Measurements from ENCODE around the gene PEX5. TPM values are rescaled to one million over a fixed set of nuclear protein-coding genes. Genes with fewer than 3 reads are reported as not detected.
"Not testable (repeated sequence)": the region's sequence is repeated elsewhere in the genome, so short reads cannot be mapped to it uniquely, and the experiment has no call there.

Gene PEX5
- total RNA-seq, 1 donor from 2014 or later, result 71.7 TPM

- DNase-seq (ENCODE audit: low spot score in 2 of 2) (no peak), FAIRE-seq (no peak)
Observed at GRCh38 chr12:7209958-7210357, 20.5 kb downstream of the PEX5 start.

- no peak for DNase-seq (ENCODE audit: low spot score in 2 of 2)
- FAIRE-seq, result no peak
Observed at GRCh38 chr12:7210642-7211151, 21.2 kb downstream of the PEX5 start.

- DNase-seq (ENCODE audit: low spot score in 2 of 2) (no peak), FAIRE-seq (no peak)
Observed at GRCh38 chr12:7212678-7213077, 23.2 kb downstream of the PEX5 start.

GRCh38 chr12:7213745-7214144, 24.3 kb downstream of the PEX5 start:
- FAIRE-seq; DNase-seq (ENCODE audit: low spot score in 2 of 2): not testable (repeated sequence)

- FAIRE-seq (no peak), DNase-seq (ENCODE audit: low spot score in 2 of 2) (no peak)
Observed at GRCh38 chr12:7217475-7218069, 28.1 kb downstream of the PEX5 start.

- DNase-seq (ENCODE audit: low spot score in 2 of 2) (peak in 1 of 2 donors; percentile 56), FAIRE-seq (no peak)
Observed at GRCh38 chr12:7219599-7220243, 30.2 kb downstream of the PEX5 start.

GRCh38 chr12:7221486-7221885, 32.0 kb downstream of the PEX5 start:
- DNase-seq (ENCODE audit: low spot score in 2 of 2), result no peak
- FAIRE-seq, result no peak

GRCh38 chr12:7229741-7230140, 40.3 kb downstream of the PEX5 start:
- DNase-seq (ENCODE audit: low spot score in 2 of 2) (no peak), FAIRE-seq (no peak)

- DNase-seq (ENCODE audit: low spot score in 2 of 2) (no peak), FAIRE-seq (no peak)
Observed at GRCh38 chr12:7241404-7242005, 52.0 kb downstream of the PEX5 start.

GRCh38 chr12:7242176-7243101, 53.0 kb downstream of the PEX5 start:
- DNase-seq (ENCODE audit: low spot score in 2 of 2) (no peak), FAIRE-seq (no peak)

- not testable (repeated sequence) for DNase-seq (ENCODE audit: low spot score in 2 of 2); FAIRE-seq
Observed at GRCh38 chr12:7251328-7251996, 62.0 kb downstream of the PEX5 start.

- no peak for FAIRE-seq
Observed at GRCh38 chr12:7259060-7259459, 69.6 kb downstream of the PEX5 start.

More at GRCh38 chr12:7259060-7259459, 69.6 kb downstream of the PEX5 start:
- DNase-seq (ENCODE audit: low spot score in 2 of 2), result no peak

Other genes starting within 250 kb of the PEX5 start
- not detected for gene RNU7-1, start 245.9 kb upstream of the PEX5 start, total RNA-seq
- 322 TPM for gene C12orf57, start 245.7 kb upstream of the PEX5 start, total RNA-seq
- gene PTPN6, start 238.3 kb upstream of the PEX5 start, total RNA-seq, result 1.6 TPM
- 175 TPM for gene PHB2, start 219.0 kb upstream of the PEX5 start, total RNA-seq
- gene EMG1, start 218.8 kb upstream of the PEX5 start, total RNA-seq, result 22.4 TPM
- gene LPCAT3, start 171.2 kb upstream of the PEX5 start, total RNA-seq, result 6.5 TPM
- 6.5 TPM for gene C1S, start 129.0 kb upstream of the PEX5 start, total RNA-seq
- 3.7 TPM for gene C1R, start 97.2 kb upstream of the PEX5 start, total RNA-seq
- 2.0 TPM for gene C1RL, start 80.5 kb upstream of the PEX5 start, total RNA-seq
- not detected for gene RBP5, start 60.8 kb upstream of the PEX5 start, total RNA-seq
- 75.0 TPM for gene CLSTN3, start 59.3 kb upstream of the PEX5 start, total RNA-seq
- not detected for gene ACSM4, start 114.4 kb downstream of the PEX5 start, total RNA-seq

Measured in frontal cortex (tissue), 4 donors.